OCI-LY3 (cell line): Measurements from ENCODE around the gene PGAM2.

Experiments used
- CTCF ChIP-seq: fragments of 200-600, 300-600 bp; sonication (generic); IDR thresholded peaks from 2 replicates; pipeline ENCODE4 v1.5.1; 2014; ENCODE audit warnings: antibody characterized with exemption, low read length, low read depth
- EZH2phosphoT487 ChIP-seq: fragments of 200-600 bp; shearing (Covaris generic); IDR thresholded peaks from 2 replicates; pipeline ENCODE4 v1.6.1; 2018; ENCODE audit warnings: antibody characterized with exemption, mixed run types, low read depth

- no peak for TF ChIP-seq CTCF
- no peak for TF ChIP-seq EZH2phosphoT487
Observed at GRCh38 chr7:44058759-44059218, 6.6 kb downstream of the PGAM2 start.
